HG02870 (cell line): ENCODE data around the gene SPTBN1.

ENCODE experiments used
- ATAC-seq: cut with Tn5 transposase; IDR thresholded peaks from one replicate; pipeline ENCODE4 v1.9.1; 2021; ENCODE audit warnings: mild to moderate bottlenecking, moderate library complexity; ENCODE audit not compliant: unreplicated experiment

Gene SPTBN1

DNA sequence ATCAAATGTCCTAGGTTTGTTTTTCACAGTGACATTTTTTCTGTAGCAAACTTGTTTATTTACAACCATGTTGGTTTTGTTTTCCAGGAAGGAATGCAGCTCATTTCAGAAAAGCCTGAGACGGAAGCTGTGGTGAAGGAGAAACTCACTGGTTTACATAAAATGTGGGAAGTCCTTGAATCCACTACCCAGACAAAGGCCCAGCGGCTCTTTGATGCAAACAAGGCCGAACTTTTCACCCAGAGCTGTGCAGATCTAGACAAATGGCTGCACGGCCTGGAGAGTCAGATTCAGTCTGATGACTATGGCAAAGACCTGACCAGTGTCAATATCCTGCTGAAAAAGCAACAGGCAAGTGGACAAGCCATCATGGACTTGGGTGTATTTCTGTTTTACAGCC, 188.1 kb downstream of the SPTBN1 start:
- no peak for ATAC-seq

DNA sequence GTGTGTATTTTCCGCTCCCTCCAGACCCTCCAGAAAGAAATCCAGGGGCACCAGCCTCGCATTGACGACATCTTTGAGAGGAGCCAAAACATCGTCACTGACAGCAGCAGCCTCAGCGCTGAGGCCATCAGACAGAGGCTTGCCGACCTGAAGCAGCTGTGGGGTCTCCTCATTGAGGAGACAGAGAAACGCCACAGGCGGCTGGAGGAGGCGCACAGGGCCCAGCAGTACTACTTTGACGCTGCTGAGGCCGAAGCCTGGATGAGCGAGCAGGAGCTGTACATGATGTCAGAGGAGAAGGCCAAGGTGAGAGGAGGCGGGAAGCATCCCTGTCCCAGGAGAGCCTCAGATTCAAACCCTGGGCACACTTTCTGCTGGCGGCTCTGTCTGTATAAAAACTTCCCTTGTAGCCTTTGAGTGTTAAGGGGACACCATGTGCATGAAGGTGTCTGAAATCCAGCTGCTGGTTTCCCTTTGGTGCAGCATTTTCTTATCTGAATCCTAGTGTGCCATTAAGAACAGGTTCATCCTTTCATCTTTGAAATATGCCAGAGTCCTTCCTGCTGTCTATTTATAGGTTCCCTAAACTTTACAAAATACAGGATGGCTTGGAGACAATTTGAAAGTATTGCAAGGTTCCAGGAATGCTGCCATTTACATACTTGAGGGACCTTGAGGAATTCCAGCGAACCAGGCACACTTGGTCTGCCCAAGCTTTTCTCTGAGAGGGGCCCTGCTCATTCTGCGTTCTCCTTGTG, 190.2 kb downstream of the SPTBN1 start:
- ATAC-seq: no peak

DNA sequence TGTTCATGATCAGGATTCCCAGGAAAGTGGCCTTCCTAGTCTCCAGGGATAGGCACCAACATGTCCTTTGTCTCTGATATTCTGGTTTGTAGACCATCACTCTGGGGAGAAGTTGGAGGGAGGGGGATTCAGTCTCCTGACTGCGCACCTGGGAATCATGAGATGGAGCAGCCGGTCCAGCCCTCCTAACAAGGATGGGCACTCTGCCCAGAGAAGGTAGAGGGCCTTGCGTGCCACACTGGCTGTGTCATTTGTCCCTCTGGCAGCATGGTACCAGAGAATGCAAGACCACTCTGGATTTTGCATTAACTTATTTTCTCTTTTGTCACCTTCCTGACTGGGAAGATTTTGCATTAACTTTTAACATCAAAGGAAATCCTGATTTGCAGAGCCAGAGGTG, 192.1 kb downstream of the SPTBN1 start:
- ATAC-seq: no peak

DNA sequence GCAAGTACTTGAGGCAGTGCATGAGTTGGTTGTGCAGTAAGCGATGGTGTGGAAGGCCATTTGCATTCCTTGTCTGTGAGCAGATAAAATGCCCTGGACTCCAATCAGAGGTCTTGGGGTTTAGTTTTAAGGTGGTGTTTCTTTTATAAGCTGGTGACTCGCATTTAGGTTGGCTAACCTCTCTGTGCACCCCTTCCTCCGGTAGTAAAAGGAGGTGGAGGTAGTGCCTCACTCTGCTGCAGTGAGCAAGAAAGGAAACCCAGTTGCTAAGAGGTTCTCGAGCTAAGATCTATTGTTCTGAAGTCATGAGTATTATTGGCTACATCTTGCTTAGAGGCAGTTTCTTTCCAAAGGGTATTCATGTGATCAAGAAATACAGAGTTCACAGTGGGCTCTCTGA, 193.1 kb downstream of the SPTBN1 start:
- no peak for ATAC-seq

DNA sequence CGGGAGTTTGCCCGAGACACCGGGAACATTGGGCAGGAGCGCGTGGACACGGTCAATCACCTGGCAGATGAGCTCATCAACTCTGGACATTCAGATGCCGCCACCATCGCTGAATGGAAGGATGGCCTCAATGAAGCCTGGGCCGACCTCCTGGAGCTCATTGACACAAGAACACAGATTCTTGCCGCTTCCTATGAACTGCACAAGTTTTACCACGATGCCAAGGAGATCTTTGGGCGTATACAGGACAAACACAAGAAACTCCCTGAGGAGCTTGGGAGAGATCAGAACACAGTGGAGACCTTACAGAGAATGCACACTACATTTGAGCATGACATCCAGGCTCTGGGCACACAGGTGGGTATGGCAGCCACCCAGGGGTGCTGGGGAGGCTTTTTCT, 193.5 kb downstream of the SPTBN1 start:
- ATAC-seq: no peak

DNA sequence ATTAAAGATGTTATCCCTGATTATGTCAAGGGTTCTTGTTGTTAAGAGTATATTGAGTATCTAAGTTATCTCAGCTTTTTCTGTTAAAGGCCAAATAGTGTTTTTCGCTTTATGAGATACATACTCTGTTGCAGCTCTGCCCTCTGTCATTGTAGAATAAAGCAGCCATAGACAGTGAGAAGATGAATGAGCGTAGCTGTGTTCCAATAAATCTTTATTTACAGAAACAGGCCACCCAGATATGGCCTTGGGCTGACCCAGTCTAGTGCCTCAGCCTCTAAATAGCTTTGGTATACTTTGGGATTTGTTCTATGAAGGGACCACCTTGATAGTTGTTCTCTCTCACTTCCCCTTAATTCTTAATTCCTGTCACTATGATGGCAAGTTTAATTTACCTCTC, 194.5 kb downstream of the SPTBN1 start:
- ATAC-seq: no peak

DNA sequence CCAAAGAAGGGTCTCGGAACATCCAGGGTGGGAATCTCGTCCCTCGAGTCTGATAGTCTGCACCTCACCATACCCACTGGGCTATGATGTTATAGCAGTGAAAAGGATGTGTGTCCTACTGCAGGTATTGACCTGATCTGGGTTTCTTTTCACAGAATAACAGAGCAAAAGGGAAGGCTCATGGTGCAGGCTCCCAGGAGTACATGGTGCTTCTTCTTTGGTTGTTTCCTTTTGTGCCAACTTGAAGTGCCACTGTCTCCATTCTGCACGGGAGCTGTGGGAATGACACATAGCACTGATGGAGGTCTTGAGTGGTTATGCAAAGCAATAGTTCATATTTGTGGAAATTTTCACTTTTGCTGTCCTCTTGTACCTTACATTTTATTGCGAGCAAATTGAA, 195.2 kb downstream of the SPTBN1 start:
- ATAC-seq: no peak

DNA sequence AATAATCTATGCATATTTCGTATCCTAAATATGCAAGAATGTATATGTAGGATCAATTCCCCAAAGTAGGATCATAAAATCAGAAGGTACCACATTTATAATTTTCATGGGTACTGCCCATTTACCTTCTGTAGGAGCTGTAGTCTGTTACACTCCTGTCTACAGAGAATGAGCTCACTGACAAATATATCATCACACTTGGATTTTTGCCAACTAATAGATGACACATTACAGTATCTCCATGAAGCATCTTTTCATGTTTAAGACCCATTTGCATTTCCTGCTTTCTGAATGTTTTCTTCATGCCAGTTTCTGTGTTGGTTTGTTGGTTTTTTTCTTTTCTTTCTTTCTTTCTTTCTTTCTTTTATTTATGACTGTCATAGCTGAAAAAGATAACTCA, 196.4 kb downstream of the SPTBN1 start:
- peak; percentile 65 for ATAC-seq

DNA sequence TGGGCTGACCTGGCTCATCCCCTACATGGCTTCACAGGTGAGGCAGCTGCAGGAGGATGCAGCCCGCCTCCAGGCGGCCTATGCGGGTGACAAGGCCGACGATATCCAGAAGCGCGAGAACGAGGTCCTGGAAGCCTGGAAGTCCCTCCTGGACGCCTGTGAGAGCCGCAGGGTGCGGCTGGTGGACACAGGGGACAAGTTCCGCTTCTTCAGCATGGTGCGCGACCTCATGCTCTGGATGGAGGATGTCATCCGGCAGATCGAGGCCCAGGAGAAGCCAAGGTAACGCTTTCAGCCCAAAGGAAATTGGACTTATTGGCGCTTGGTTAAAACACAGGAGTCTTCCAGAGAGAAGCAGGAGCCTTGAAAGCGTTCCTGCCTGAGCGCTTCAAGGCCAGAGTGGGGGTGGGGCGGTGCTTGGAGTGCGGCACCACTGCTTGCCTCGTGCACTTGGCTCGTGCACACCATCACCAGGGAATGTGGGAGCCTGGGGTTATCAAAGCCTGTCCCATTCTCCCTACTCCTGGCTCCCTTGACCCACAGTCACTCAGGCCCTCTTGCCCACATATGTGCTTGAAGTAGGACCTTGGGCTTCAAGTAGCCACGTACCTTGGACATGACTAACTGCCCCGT, 197.6 kb downstream of the SPTBN1 start:
- ATAC-seq: no peak

DNA sequence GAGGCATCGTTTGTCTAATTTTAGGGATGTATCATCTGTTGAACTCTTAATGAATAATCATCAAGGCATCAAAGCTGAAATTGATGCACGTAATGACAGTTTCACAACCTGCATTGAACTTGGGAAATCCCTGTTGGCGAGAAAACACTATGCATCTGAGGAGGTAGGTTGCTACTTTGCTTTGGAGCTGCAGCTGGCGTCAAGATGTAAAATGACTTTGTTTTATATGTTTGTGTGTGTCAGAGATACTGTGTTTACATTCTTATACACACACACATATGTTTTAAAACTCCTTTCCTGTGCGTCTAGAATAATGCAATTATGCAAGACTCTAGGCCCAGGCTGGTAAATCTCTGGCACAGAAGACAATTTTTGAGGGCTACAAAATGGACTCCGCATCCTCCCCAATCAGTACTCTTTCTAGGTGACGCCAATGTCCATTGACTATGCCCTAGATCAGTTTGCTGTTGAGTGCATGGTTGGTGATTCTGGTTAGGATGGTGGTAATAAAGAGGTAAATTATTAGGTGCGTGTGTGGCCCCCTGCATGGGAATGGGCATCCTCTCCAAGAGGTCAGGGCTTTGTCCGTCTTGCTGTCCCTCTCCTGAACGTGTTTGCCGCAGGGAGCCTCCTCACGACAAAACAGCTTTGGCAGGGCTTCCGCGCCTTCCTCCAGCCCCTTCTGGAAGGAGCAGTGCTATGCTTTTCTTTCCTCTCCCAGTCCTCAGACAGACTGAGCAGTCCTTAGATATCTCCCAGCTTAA, 199.1 kb downstream of the SPTBN1 start:
- ATAC-seq: no peak

DNA sequence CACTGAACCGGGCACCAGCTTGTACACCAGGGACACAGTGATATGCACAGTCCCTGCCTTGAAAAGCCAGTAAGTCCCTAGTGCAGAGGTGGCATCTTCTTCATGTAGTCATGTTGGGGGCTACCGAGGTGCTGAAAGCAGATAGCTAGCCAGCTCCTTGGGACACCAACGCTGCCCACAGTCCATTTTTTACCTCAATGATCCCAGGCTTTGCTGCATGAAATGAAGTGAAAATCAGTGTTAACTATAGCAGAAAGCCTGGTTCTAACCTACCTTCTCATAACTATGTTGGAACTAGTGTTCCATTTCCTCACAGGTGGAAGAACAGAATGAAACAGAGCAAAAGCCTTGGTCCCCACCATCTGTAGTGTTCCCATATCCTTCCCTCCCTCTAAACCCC, 200.7 kb downstream of the SPTBN1 start:
- ATAC-seq: no peak

DNA sequence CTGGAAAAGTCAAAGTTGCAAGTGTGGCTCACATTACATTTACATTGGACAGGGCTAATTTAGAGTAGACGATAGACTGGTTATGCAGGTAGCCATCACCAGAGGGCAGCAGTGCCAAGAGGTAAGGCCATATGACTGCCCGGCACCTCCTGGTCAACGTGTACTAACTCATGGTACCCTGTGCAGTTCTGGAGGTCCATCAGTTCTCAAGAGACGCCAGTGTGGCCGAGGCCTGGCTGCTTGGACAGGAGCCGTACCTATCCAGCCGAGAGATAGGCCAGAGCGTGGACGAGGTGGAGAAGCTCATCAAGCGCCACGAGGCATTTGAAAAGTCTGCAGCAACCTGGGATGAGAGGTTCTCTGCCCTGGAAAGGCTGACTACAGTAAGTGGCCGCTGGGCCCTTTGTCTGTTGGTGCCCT, 201.5 kb downstream of the SPTBN1 start:
- peak; percentile 46 for ATAC-seq

DNA sequence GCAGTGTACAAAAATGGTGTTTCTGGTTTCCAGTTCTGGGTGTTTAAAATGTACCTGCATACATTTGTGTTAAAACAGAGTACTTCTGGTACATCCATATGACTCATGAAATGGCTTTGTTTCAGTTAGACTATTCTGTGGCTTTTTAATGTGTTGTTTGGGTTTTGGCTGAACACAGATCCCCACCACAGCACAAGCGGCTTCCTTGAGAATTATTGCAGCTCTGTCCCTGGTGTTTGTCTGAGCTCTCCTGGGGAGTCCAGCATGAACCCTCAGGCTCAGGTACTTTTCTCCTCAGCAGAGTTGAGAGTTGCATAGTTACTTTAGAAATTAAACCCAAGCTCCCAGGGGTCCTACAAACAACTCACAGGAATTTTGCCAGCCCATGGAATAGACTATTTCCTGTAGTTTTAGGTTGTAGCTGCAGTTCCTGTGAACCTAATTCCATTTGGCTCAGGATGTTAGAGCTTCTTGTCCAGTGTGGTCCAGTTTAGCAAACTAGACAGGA, 202.5 kb downstream of the SPTBN1 start:
- no peak for ATAC-seq

DNA sequence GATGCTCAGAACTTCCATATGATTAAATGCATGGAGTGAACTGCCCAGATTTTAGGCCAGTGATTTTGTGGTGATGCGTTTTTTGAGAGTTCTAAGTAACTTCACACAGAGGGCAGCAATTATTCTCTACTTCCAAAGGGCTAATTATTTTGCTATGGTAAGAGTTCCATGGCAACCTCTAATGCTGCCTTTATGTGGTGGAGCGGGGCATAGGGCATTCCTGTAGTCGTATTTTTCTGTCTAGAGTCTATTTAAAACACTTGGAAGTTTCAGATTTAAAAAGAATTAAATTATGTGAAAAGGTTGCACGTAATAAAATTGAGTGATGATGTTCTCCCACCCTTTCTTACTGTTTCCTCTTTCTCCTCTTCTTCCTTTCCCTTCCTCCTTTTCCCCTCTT, 203.4 kb downstream of the SPTBN1 start:
- no peak for ATAC-seq

DNA sequence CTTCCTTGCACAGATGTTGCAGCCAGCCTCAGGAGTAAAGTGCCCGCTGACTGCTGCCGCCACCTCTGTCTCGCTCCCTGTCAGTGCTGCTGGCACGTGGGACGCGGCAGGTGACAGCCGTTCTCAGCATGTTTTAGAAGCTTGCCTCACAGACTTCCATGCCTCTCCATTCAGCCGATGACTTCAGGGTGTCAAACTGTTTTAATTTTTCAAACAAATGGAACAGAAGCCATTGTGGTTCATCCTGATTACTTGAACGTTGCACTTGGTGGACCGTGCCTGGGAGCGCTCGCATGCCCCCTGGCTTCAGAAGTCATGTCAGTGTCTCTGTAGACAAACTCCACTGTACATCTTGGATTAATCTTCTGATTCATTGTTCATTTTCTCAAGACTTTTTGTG, 204.6 kb downstream of the SPTBN1 start:
- ATAC-seq: no peak

DNA sequence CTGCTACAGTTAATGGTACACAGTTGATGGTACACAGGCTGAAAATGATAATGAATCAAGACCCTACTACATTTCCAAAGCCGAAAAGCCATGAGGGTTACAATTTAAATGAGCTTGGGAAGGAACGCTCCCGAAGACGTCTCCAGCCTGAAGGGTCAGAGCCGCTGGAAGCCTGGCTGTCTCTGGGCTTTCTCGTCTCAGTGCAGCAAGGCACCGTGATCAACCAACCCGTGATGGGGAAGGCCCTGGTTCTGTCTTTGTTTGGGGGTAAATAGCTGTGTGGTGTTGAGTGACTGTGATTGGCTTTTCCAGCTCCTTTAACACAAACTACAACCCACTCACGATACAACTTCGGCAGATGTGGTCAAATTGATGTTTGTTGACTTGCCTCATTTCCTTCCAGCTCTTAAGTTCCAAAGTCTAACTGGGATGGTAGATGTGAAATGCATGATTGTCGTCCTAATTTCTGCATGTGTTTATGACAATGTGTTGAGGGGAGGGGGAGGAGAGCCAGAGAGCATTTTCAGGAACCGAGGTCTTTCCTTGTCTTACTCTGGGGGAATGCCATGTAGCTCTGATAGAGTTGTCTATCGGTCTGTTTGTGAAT, 207.4 kb downstream of the SPTBN1 start:
- no peak for ATAC-seq

DNA sequence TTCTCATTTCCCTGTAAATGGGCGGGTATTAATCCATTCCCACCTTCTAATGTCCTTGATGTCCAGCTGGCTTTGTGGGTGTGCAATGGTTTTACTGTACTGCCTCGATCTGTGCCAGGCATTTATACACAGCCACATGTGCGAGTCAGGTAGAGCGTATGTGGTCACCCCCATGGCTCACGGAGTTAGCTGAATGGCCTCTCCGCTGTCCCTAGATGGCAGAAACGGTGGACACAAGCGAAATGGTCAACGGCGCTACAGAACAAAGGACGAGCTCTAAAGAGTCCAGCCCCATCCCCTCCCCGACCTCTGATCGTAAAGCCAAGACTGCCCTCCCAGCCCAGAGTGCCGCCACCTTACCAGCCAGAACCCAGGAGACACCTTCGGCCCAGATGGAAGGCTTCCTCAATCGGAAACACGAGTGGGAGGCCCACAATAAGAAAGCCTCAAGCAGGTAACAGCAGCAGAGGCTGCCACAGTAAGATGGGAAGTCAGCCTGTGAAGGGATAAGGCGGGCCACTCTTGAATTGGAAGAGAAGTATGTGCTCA, 208.2 kb downstream of the SPTBN1 start:
- ATAC-seq: no peak

DNA sequence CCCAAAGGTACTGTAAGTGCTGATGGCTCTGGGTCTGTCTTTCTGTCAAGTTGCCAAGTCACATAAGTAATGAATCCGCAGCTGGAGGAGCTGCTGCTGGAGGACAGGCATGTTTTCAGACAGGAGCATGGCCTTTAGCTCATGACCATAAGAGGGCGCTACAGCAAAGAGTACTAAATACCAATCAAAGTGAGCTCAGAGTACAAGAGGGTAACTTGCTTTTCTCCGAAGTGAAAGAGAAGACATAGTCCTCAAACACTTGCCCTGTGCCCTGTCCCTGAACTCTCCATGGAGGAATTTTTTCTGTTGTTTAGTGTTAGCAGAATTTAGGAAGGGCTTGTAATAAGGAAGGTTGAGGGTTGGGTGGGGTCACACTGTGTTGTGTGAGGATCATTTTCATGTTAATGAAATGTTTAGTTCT, 209.3 kb downstream of the SPTBN1 start:
- no peak for ATAC-seq

DNA sequence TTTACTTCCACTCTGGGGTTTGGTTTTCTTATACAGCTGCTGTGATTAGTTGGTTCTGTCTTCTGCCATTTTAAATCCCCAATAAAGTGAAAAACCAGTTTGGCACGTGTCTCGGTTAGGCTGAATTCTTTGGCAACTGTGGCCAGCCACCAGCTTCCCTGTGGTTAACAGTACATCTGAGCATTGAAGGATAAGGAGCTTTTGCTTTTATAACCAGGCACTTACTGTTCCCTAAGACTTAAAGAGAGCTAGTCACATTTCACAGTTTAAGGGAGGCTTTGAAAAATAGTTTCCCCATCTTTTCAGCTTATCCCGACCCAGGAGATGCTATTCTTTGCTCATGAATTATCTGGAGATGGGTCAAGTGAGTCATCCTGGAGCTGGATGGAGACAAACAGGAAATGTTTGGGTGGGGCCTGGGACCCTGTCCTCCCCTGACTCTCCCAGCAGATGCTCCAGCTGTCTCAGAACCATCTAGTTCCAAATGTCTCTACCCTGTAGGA, 210.1 kb downstream of the SPTBN1 start:
- ATAC-seq: no peak

DNA sequence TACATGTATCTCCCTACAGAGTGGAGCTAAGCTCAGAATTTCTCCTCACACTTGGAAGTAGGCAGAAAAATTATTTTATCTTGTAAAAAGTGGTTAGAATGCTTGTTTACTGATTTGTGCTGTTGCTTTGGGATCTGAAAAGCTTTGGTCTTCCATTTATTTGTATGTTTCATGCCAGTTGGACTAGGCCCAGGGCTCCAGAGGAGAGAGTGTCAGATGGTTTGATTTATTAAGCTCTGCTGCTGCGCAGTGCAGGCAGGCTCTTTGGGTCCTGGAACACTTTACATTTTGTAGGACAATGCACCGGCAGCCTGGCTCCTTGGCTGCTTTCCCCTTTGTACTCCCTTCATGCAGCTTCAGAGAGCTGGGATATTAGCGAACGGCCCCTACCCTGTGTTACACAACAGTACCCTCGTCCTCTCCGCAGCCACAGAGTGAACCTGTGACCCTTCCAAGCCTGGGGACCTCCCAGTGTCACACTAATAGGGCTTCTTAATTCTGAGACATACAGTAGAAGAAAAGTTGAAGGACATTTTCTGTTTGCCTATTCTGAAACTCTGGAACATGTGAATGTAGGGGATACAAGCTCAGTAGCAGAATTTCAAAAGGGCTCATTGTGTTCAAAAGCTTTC, 210.6 kb downstream of the SPTBN1 start:
- no peak for ATAC-seq
